ENCODE measurements around the gene ZNF831. TPM values are rescaled to one million over a fixed set of nuclear protein-coding genes. Genes with fewer than 3 reads are reported as not detected.

Gene ZNF831
- total RNA-seq, 1 donor from 2014 or later, result 4.0 TPM

GRCh38 chr20:59270380-59270779, 106.8 kb downstream of the ZNF831 start:
- POLR2A ChIA-PET, result no interaction called here

GRCh38 chr20:59273739-59274357, 110.2 kb downstream of the ZNF831 start:
- ATAC-seq (ENCODE audit: low read depth) (no peak), DNase-seq (no peak)
- ChIA-PET CTCF (no interaction called here), POLR2A (no interaction called here)
- no peak overlapping the region for H3K4me3 Mint-ChIP-seq
- H3K27me3 Mint-ChIP-seq, result peaks cover 27% of the 10 kb centered on the region
- H3K27ac Mint-ChIP-seq, result no peak overlapping the region
- H3K4me1 Mint-ChIP-seq, result no peaks in the 10 kb centered on the region
- no peaks in the 10 kb centered on the region for H3K9me3 Mint-ChIP-seq
- intact Hi-C loops (cut with micrococcal nuclease), result no loop called here
- no peaks in the 10 kb centered on the region for H3K36me3 Mint-ChIP-seq (ENCODE audit: low read depth)
- no peak for TF ChIP-seq CTCF (IDR thresholded peaks at IDR 0.05)

More at GRCh38 chr20:59270380-59270779, 106.8 kb downstream of the ZNF831 start:
- no peaks in the 10 kb centered on the region for H3K9me3 Mint-ChIP-seq
- CTCF ChIA-PET, result no interaction called here
- ATAC-seq (ENCODE audit: low read depth) (no peak), DNase-seq (no peak)
- H3K27me3 Mint-ChIP-seq, result peaks cover 37% of the 10 kb centered on the region
- intact Hi-C loops (cut with micrococcal nuclease), result no loop called here
- H3K36me3 Mint-ChIP-seq (ENCODE audit: low read depth), result no peaks in the 10 kb centered on the region
- H3K4me3 Mint-ChIP-seq, result no peak overlapping the region
- no peak overlapping the region for H3K27ac Mint-ChIP-seq
- no peaks in the 10 kb centered on the region for H3K4me1 Mint-ChIP-seq
- TF ChIP-seq CTCF (IDR thresholded peaks at IDR 0.05), result no peak

GRCh38 chr20:59276938-59277337, 113.3 kb downstream of the ZNF831 start:
- Mint-ChIP-seq H3K36me3 (ENCODE audit: low read depth) (no peaks in the 10 kb centered on the region), H3K27ac (no peak overlapping the region), H3K9me3 (no peaks in the 10 kb centered on the region), H3K4me3 (no peak overlapping the region), H3K27me3 (peaks cover 14% of the 10 kb centered on the region), H3K4me1 (no peaks in the 10 kb centered on the region)
- no peak for TF ChIP-seq CTCF (IDR thresholded peaks at IDR 0.05)
- intact Hi-C loops (cut with micrococcal nuclease), result no loop called here
- no peak for ATAC-seq (ENCODE audit: low read depth)
- ChIA-PET CTCF (no interaction called here), POLR2A (no interaction called here)
- DNase-seq, result no peak

- intact Hi-C loops (cut with micrococcal nuclease), result no loop called here
- no peaks in the 10 kb centered on the region for H3K4me1 Mint-ChIP-seq
These were observed 120.8 kb downstream of the ZNF831 start for GRCh38 chr20:59284470-59284869.

GRCh38 chr20:59289994-59290393, 126.4 kb downstream of the ZNF831 start:
- Mint-ChIP-seq H3K4me1 (no peaks in the 10 kb centered on the region), H3K27me3 (peaks cover 15% of the 10 kb centered on the region), H3K4me3 (no peak overlapping the region), H3K36me3 (ENCODE audit: low read depth) (no peaks in the 10 kb centered on the region), H3K9me3 (no peaks in the 10 kb centered on the region), H3K27ac (no peak overlapping the region)
- DNase-seq (no peak), ATAC-seq (ENCODE audit: low read depth) (no peak)
- POLR2A ChIA-PET, result no interaction called here
- CTCF ChIA-PET, result no interaction called here
- intact Hi-C loops (cut with micrococcal nuclease), result no loop called here
- TF ChIP-seq CTCF (IDR thresholded peaks at IDR 0.05), result no peak

More at GRCh38 chr20:59284470-59284869, 120.8 kb downstream of the ZNF831 start:
- ChIA-PET CTCF (interaction anchor here (0.7 kb wide), 1 partner anchor 55 kb away, joined by 3 read pairs; no protein-coding TSS in a partner anchor), POLR2A (no interaction called here)
- no peak overlapping the region for H3K4me3 Mint-ChIP-seq
- H3K27me3 Mint-ChIP-seq, result peaks cover 8% of the 10 kb centered on the region
- no peak overlapping the region for H3K27ac Mint-ChIP-seq
- no peaks in the 10 kb centered on the region for H3K9me3 Mint-ChIP-seq
- no peaks in the 10 kb centered on the region for H3K36me3 Mint-ChIP-seq (ENCODE audit: low read depth)
- no peak for TF ChIP-seq CTCF (IDR thresholded peaks at IDR 0.05)
- ATAC-seq (ENCODE audit: low read depth) (no peak), DNase-seq (no peak)
